ENCODE measurements around the gene ASTN2.

DNA sequence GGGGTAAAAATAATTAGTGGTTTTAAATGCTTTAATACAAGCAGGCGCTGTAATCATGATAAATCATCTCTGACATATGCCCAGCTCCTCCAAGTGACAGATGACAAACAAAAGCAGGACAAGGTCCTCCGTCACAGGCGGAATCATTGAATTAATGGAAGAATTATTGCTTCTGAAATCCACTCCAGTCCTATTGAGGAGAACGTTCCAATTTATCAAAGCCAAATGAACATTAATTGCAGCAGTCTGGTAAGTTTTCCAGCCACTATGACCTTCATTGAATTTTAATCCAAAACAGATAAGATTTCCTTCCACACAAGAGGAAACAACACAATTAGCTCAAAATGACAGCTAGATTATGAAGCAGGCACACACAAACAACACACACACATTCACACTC lies 136.8 kb downstream of the ASTN2 start:
- TF ChIP-seq REST (IDR thresholded peaks at IDR 0.05) (no peak), CTCF (IDR thresholded peaks at IDR 0.05; ENCODE audit: low read depth, low read length, missing input control) (no peak), SP1 (IDR thresholded peaks at IDR 0.05) (no peak), YY1 (IDR thresholded peaks at IDR 0.05) (no peak), FOXA1 (IDR thresholded peaks at IDR 0.05) (no peak), GABPA (IDR thresholded peaks at IDR 0.05 in 1 of 2, conservative IDR thresholded peaks at IDR 0.05 in 1 of 2) (no peak), ZBTB33 (IDR thresholded peaks at IDR 0.05) (no peak)

All from liver (tissue), 3 donors.